Liver (tissue), 9 donors: Measurements from ENCODE around the gene OPTN. TPM values are rescaled to one million over a fixed set of nuclear protein-coding genes. Genes with fewer than 3 reads are reported as not detected.

Experiments used
- DNase-seq: peaks from one replicate; pipeline ENCODE4 v3.0.0-alpha.2; 2017; ENCODE audit warnings: low spot score
- H3K27ac ChIP-seq, 2 donors: one replicate each; pipeline ENCODE4 v1.7.0; 2013; ENCODE audit warnings: inconsistent platforms in 2 of 2, low read length in 2 of 2, control low read depth in 1 of 2, low read depth in 1 of 2, mild to moderate bottlenecking in 1 of 2
- H3K27me3 ChIP-seq, 4 donors: one replicate each; pipeline versions ENCODE4 v1.6.1 to v1.7.0; 2013; ENCODE audit warnings: low read length in 3 of 4, inconsistent platforms in 1 of 4, mild to moderate bottlenecking in 1 of 4, moderate library complexity in 1 of 4; ENCODE audit not compliant: control insufficient read depth in 4 of 4, insufficient read depth in 4 of 4
- H3K36me3 ChIP-seq, 4 donors: one replicate each; pipeline versions ENCODE4 v1.6.1 to v1.7.0; 2013; ENCODE audit warnings: low read length in 3 of 4, mild to moderate bottlenecking in 3 of 4, low read depth in 1 of 4, moderate library complexity in 1 of 4; ENCODE audit not compliant: control insufficient read depth in 4 of 4, insufficient read depth in 3 of 4
- H3K4me1 ChIP-seq, 4 donors: one replicate each; pipeline versions ENCODE4 v1.6.1 to v1.7.0; 2013; ENCODE audit warnings: low read length in 3 of 4, mild to moderate bottlenecking in 3 of 4, moderate library complexity in 1 of 4; ENCODE audit not compliant: control insufficient read depth in 4 of 4, insufficient read depth in 4 of 4
- H3K4me3 ChIP-seq, 3 donors: one replicate each; pipeline versions ENCODE4 v1.6.1 to v1.7.0; 2013; ENCODE audit warnings: low read length in 3 of 3, control low read depth in 1 of 3, low read depth in 1 of 3, mild to moderate bottlenecking in 1 of 3
- H3K9ac ChIP-seq, 2 donors: one replicate each; pipeline ENCODE4 v1.7.0; 2013; ENCODE audit warnings: low read length in 2 of 2, mild to moderate bottlenecking in 2 of 2, moderate library complexity in 2 of 2, control low read depth in 1 of 2, low read depth in 1 of 2
- H3K9me3 ChIP-seq, 4 donors: one replicate each; pipeline versions ENCODE4 v1.6.1 to v1.7.0; 2013; ENCODE audit warnings: low read length in 3 of 4; ENCODE audit not compliant: control insufficient read depth in 4 of 4
- FOXA1 ChIP-seq: IDR thresholded peaks from 2 replicates; pipeline ENCODE4 v1.6.1; 2016; ENCODE audit warnings: antibody characterized with exemption
- FOXA2 ChIP-seq: IDR thresholded peaks from 2 replicates; pipeline ENCODE4 v1.6.1; 2016; ENCODE audit warnings: antibody characterized with exemption
- GABPA ChIP-seq, 2 donors: IDR thresholded peaks in 1 of 2; conservative IDR thresholded peaks in 1 of 2; 2 replicates each; pipeline ENCODE4 v1.6.1; 2016; ENCODE audit warnings: antibody characterized with exemption in 2 of 2, mild to moderate bottlenecking in 1 of 2, moderate library complexity in 1 of 2
- HNF4A ChIP-seq, 2 donors: conservative IDR thresholded peaks; 2 replicates each; pipeline ENCODE4 v1.6.1; 2016; ENCODE audit warnings: antibody characterized with exemption in 2 of 2, mild to moderate bottlenecking in 2 of 2
- HNF4G ChIP-seq: IDR thresholded peaks from 2 replicates; pipeline ENCODE4 v1.6.1; 2016; ENCODE audit warnings: antibody characterized with exemption
- JUND ChIP-seq, 2 donors: IDR thresholded peaks; 2 replicates each; pipeline ENCODE4 v1.6.1; 2016; ENCODE audit warnings: antibody characterized with exemption in 2 of 2
- MAX ChIP-seq: IDR thresholded peaks from 2 replicates; pipeline ENCODE4 v1.6.1; 2016; ENCODE audit warnings: antibody characterized with exemption
- NR2F2 ChIP-seq: IDR thresholded peaks from 2 replicates; pipeline ENCODE4 v1.6.1; 2016; ENCODE audit warnings: antibody characterized with exemption
- RAD21 ChIP-seq, 2 donors: IDR thresholded peaks; 2 replicates each; pipeline ENCODE4 v1.6.1; 2016; ENCODE audit warnings: antibody characterized with exemption in 2 of 2, mild to moderate bottlenecking in 2 of 2
- RXRA ChIP-seq, 2 donors: IDR thresholded peaks; 2 replicates each; pipeline ENCODE4 v1.6.1; 2017 to 2018; ENCODE audit warnings: antibody characterized with exemption in 2 of 2, mild to moderate bottlenecking in 1 of 2
- SP1 ChIP-seq: IDR thresholded peaks from 2 replicates; pipeline ENCODE4 v1.6.1; 2018; ENCODE audit warnings: antibody characterized with exemption, mild to moderate bottlenecking
- TAF1 ChIP-seq: conservative IDR thresholded peaks from 2 replicates; pipeline ENCODE4 v1.6.1; 2016; ENCODE audit warnings: antibody characterized with exemption, mild to moderate bottlenecking
- YY1 ChIP-seq: IDR thresholded peaks from 2 replicates; pipeline ENCODE4 v1.6.1; 2016; ENCODE audit warnings: antibody characterized with exemption, mild to moderate bottlenecking
- WGBS: extraction: QIAGEN DNeasy Blood & Tissue Kit; methylation state at CpG from one replicate; pipeline ENCODE4 v1.1.7; 2013; 5-methylcytosine and 5-hydroxymethylcytosine counted together
- polyA plus RNA-seq, 2 donors: library from polyadenylated mRNA; stranded (reverse) in 1 of 2; unstranded in 1 of 2; fragments of 200-250 nt in 1 of 2; fragments of >200 nt in 1 of 2; fragmentation: Nextera tagmentation in 1 of 2; extraction: Ambion mirVana in 1 of 2; gene quantifications; one replicate each; pipeline versions ENCODE4 v1.2.1 to v1.2.3, GENCODE V29; 2013 to 2015
- total RNA-seq, 2 donors: library from RNA; depleted of rRNA; stranded (reverse); fragments of >200 nt; gene quantifications; one replicate each; pipeline ENCODE4 v1.2.3, GENCODE V29; 2014
- TF ChIP-seq, protein P1 (sequence below): fragments of 150-350 bp; IDR thresholded peaks from 2 replicates; pipeline ENCODE4 v1.5.1; 2017; ENCODE audit warnings: improper control_type of control experiment, low read depth, low read length; ENCODE audit not compliant: missing input control
- TF ChIP-seq, protein P2 (sequence below): IDR thresholded peaks from 2 replicates; pipeline ENCODE4 v1.6.1; 2016; ENCODE audit warnings: antibody characterized with exemption
- TF ChIP-seq, protein P3 (sequence below): IDR thresholded peaks from 2 replicates; pipeline ENCODE4 v1.6.1; 2016; ENCODE audit warnings: antibody characterized with exemption
- TF ChIP-seq, protein P4 (sequence below): IDR thresholded peaks from 2 replicates; pipeline ENCODE4 v1.6.1; 2016; ENCODE audit warnings: antibody characterized with exemption, mild to moderate bottlenecking
- donor health status: healthy.
- donor health status: healthy.
- donor health status: healthy.
- donor health status: healthy.
- donor health status: healthy.

OPTN gene
- total and polyA plus RNA-seq, 4 donors, result 21.5 to 42.0 (median 34.2) TPM

DNA sequence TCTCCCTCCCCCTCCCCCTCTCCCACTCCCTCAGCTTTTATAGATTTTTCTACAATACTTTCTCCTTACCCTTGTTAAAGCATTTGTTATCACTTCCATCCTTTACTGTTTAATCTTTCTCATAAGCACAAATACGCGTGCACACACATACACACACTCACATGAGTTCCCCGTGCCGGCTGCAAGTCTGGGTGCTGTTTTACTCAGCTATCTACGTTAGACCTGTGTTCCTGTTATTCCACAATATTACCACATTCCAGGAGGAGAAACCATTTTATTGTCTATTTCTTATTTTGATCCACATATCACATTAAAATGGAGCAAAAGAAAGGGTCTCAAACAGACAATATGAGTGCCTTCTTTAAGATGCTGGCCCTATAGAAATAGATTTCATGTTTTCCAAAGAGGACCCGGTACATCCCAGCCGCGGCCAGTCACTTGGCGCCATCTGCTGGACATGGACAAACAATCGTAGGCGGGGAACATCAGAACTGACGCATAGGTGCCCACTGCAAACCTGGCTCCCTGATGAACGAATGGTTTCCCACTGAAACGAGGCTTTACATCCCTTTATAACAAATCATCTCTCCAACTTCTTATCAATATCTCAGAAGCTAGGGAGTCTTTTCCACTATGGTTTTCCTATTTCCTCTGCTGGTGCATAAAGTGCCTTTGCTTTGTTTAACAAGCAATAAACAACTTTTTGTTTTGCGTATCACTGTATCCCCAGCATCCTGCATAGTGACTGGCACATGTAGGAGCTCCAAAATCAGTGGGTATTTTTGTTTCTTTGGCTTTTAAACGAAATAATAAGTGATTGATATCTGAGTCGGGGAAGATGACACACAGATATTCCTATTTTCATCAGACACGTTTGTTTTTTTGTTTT, 25.2 kb upstream of the OPTN start:
- H3K36me3 ChIP-seq, result no peaks in the 10 kb centered on the region
- H3K4me3 ChIP-seq, result no peak overlapping the region
- peak; percentile 73 for DNase-seq
- H3K4me1 ChIP-seq, result no peaks in the 10 kb centered on the region
- H3K9ac ChIP-seq, result no peak overlapping the region
- peak; percentile 94 to 96 for TF ChIP-seq RAD21 (IDR thresholded peaks at IDR 0.05)
- TF ChIP-seq, protein P1, sequence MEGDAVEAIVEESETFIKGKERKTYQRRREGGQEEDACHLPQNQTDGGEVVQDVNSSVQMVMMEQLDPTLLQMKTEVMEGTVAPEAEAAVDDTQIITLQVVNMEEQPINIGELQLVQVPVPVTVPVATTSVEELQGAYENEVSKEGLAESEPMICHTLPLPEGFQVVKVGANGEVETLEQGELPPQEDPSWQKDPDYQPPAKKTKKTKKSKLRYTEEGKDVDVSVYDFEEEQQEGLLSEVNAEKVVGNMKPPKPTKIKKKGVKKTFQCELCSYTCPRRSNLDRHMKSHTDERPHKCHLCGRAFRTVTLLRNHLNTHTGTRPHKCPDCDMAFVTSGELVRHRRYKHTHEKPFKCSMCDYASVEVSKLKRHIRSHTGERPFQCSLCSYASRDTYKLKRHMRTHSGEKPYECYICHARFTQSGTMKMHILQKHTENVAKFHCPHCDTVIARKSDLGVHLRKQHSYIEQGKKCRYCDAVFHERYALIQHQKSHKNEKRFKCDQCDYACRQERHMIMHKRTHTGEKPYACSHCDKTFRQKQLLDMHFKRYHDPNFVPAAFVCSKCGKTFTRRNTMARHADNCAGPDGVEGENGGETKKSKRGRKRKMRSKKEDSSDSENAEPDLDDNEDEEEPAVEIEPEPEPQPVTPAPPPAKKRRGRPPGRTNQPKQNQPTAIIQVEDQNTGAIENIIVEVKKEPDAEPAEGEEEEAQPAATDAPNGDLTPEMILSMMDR, result peak; percentile 67
- no peak for TF ChIP-seq JUND (IDR thresholded peaks at IDR 0.05)
- no peak for TF ChIP-seq YY1
- no peak for TF ChIP-seq GABPA (IDR thresholded peaks at IDR 0.05 in 1 of 2, conservative IDR thresholded peaks at IDR 0.05 in 1 of 2)
- no peak for TF ChIP-seq FOXA1
- TF ChIP-seq HNF4G, result no peak
- no peak overlapping the region for H3K27ac ChIP-seq
- H3K9me3 ChIP-seq, result peaks cover 0 to 8% (median 5%) of the 10 kb centered on the region in 4 donors
- WGBS, result 22% methylated on average over 18 of the region's 18 CpGs
- peaks cover 0 to 2% (median 0%) of the 10 kb centered on the region in 4 donors for H3K27me3 ChIP-seq

GRCh38 chr10:13078912-13079775, 20.8 kb upstream of the OPTN start:
- TF ChIP-seq YY1 (no peak), RXRA (IDR thresholded peaks at IDR 0.05) (no peak), FOXA2 (no peak), HNF4G (no peak), MAX (no peak), FOXA1 (no peak), TAF1 (no peak), RAD21 (IDR thresholded peaks at IDR 0.05) (no peak), SP1 (no peak), JUND (IDR thresholded peaks at IDR 0.05) (no peak), HNF4A (conservative IDR thresholded peaks at IDR 0.05) (no peak), NR2F2 (no peak), GABPA (IDR thresholded peaks at IDR 0.05 in 1 of 2, conservative IDR thresholded peaks at IDR 0.05 in 1 of 2) (no peak)
- TF ChIP-seq, protein P2, sequence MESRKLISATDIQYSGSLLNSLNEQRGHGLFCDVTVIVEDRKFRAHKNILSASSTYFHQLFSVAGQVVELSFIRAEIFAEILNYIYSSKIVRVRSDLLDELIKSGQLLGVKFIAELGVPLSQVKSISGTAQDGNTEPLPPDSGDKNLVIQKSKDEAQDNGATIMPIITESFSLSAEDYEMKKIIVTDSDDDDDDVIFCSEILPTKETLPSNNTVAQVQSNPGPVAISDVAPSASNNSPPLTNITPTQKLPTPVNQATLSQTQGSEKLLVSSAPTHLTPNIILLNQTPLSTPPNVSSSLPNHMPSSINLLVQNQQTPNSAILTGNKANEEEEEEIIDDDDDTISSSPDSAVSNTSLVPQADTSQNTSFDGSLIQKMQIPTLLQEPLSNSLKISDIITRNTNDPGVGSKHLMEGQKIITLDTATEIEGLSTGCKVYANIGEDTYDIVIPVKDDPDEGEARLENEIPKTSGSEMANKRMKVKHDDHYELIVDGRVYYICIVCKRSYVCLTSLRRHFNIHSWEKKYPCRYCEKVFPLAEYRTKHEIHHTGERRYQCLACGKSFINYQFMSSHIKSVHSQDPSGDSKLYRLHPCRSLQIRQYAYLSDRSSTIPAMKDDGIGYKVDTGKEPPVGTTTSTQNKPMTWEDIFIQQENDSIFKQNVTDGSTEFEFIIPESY, result no peak
- TF ChIP-seq, protein P3, sequence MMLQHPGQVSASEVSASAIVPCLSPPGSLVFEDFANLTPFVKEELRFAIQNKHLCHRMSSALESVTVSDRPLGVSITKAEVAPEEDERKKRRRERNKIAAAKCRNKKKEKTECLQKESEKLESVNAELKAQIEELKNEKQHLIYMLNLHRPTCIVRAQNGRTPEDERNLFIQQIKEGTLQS, result no peak
- TF ChIP-seq, protein P4, sequence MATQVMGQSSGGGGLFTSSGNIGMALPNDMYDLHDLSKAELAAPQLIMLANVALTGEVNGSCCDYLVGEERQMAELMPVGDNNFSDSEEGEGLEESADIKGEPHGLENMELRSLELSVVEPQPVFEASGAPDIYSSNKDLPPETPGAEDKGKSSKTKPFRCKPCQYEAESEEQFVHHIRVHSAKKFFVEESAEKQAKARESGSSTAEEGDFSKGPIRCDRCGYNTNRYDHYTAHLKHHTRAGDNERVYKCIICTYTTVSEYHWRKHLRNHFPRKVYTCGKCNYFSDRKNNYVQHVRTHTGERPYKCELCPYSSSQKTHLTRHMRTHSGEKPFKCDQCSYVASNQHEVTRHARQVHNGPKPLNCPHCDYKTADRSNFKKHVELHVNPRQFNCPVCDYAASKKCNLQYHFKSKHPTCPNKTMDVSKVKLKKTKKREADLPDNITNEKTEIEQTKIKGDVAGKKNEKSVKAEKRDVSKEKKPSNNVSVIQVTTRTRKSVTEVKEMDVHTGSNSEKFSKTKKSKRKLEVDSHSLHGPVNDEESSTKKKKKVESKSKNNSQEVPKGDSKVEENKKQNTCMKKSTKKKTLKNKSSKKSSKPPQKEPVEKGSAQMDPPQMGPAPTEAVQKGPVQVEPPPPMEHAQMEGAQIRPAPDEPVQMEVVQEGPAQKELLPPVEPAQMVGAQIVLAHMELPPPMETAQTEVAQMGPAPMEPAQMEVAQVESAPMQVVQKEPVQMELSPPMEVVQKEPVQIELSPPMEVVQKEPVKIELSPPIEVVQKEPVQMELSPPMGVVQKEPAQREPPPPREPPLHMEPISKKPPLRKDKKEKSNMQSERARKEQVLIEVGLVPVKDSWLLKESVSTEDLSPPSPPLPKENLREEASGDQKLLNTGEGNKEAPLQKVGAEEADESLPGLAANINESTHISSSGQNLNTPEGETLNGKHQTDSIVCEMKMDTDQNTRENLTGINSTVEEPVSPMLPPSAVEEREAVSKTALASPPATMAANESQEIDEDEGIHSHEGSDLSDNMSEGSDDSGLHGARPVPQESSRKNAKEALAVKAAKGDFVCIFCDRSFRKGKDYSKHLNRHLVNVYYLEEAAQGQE, result no peak
- TF ChIP-seq, protein P1, result no peak
- Histone ChIP-seq H3K36me3 (peaks cover 0 to 2% (median 0%) of the 10 kb centered on the region in 4 donors), H3K4me3 (peak overlapping the region in 1 of 3 donors; percentile 17), H3K9ac (no peak overlapping the region), H3K27me3 (peaks cover 0 to 2% (median 0%) of the 10 kb centered on the region in 4 donors), H3K4me1 (no peaks in the 10 kb centered on the region), H3K27ac (no peak overlapping the region), H3K9me3 (peaks cover 5 to 13% (median 8%) of the 10 kb centered on the region in 4 donors)
- WGBS, result 88% methylated on average over 16 of the region's 16 CpGs
- no peak for DNase-seq
